Measurements from ENCODE around the gene ECM1.
A peak's percentile ranks its signal among the peaks of the same experiment; 100 is the strongest.

DNA sequence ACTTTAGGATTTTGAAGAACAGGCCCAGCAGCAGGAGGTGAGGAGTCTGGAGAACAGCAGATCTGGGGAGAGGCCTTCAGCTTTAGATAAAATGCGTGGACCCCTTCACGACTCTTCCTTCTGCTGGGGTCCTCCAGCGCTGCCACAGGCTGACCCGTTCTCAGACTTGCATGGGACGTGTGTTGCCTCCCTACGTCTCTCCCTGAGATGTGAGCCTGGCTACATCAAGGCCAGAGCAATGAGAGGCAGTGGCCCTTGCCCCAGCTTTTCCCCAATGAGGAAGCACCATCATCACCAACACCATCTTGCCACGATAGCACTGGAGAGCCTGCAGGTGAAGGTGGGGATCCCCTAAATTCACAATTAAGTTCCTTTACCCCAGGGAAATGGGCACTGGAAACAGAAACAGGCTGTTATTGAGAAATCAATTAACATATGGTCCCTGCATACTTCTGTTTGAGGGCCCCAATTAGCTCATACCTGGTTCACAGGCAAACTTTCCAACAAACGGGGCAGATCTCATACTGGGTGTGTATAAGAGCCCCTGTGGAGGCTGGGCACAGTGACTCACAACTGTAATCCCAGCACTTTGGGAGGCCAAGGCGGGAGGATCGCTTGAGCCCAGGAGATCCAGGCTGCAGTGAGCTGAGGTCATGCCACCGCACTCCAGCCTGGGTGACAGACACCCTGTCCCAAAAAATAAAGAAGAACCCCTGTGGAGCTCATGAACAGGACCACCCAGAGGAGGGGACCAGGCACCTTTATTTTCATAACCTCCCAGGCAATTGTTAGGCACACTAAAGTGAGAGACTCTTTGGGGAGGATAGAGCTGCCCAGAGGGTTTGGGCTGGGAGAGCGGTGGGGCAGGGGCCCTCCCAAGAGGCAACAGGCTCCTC lies 29.2 kb downstream of the ECM1 start:
- TF ChIP-seq EP300 (IDR thresholded peaks at IDR 0.05; ENCODE audit: borderline replicate concordance) (no peak), CEBPB (IDR thresholded peaks at IDR 0.05) (no peak), RAD21 (IDR thresholded peaks at IDR 0.05; ENCODE audit: low read depth) (no peak), CREB1 (IDR thresholded peaks at IDR 0.05; ENCODE audit: low read depth) (no peak), YY1 (IDR thresholded peaks at IDR 0.05; ENCODE audit: low read depth) (no peak), TAF1 (IDR thresholded peaks at IDR 0.05; ENCODE audit: low read depth) (no peak), NFIC (IDR thresholded peaks at IDR 0.05) (no peak)
- TF ChIP-seq, protein P1, sequence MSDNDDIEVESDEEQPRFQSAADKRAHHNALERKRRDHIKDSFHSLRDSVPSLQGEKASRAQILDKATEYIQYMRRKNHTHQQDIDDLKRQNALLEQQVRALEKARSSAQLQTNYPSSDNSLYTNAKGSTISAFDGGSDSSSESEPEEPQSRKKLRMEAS (IDR thresholded peaks at IDR 0.05) = 0 out of 2 replicates have a peak, but pooled peaks have one; percentile 15
- TF ChIP-seq, protein P2, sequence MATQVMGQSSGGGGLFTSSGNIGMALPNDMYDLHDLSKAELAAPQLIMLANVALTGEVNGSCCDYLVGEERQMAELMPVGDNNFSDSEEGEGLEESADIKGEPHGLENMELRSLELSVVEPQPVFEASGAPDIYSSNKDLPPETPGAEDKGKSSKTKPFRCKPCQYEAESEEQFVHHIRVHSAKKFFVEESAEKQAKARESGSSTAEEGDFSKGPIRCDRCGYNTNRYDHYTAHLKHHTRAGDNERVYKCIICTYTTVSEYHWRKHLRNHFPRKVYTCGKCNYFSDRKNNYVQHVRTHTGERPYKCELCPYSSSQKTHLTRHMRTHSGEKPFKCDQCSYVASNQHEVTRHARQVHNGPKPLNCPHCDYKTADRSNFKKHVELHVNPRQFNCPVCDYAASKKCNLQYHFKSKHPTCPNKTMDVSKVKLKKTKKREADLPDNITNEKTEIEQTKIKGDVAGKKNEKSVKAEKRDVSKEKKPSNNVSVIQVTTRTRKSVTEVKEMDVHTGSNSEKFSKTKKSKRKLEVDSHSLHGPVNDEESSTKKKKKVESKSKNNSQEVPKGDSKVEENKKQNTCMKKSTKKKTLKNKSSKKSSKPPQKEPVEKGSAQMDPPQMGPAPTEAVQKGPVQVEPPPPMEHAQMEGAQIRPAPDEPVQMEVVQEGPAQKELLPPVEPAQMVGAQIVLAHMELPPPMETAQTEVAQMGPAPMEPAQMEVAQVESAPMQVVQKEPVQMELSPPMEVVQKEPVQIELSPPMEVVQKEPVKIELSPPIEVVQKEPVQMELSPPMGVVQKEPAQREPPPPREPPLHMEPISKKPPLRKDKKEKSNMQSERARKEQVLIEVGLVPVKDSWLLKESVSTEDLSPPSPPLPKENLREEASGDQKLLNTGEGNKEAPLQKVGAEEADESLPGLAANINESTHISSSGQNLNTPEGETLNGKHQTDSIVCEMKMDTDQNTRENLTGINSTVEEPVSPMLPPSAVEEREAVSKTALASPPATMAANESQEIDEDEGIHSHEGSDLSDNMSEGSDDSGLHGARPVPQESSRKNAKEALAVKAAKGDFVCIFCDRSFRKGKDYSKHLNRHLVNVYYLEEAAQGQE (IDR thresholded peaks at IDR 0.05; ENCODE audit: low read depth) = no peak
